C1 segment of cervical spinal cord (tissue), 14 donors: ENCODE data around the gene IGSF23.
"Not testable (repeated sequence)": the region's sequence is repeated elsewhere in the genome, so short reads cannot be mapped to it uniquely, and the experiment has no call there.

Experiments used
- DNase-seq, 14 donors: peaks; one replicate each; lab custom pipeline; 2025; lab: John Stamatoyannopoulos, UW

IGSF23 gene

DNA sequence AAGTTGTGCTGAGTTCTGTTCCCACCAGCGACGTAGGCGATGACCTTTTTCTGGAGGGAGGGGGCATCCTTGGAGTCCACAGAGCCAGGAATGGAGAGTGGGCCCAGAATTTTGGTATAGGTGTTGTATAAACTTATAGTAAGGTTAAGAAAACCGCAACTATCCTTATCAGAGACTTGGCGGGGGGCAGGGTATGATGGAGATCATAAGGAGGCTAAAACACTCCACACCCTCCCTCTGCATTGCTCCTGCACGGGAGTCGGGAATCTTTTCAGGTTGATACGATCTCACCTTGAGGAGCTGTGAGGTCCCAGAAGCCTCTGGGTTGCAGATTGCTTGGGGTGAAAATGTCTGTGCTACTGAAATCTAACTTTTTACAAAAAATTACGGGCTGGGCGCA, 51.6 kb downstream of the IGSF23 start:
- DNase-seq: no peak

DNA sequence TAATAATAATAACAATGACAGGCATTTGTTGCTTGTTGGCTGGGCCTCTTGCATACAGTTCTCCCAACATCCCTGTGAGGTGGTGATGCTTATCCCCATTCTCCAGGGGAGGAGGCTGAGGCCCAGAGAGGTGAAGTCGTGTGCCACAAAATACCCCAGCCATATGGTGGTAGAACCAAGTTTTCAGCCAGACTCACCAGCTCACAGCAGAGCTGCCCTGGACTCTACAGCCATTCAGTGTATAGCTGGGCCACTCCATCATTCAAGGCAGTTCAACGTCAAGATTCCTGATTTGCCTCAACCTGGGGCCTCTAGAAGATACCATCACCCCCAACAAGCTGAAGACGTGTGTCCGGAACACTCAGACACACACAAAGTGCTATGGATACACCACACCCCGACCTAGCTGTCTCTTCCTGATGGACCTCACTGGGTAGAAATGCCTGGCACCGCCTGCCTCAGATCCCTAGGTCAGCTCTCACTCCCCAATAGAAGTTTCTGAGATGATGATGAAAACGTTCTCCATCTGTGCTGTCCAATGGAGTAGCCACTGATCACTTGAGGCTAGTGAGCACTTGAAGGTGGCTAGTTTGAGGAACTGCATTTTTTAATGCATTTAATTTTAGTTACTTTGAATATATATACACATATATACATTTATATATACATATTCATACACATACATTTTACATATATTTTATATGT, 53.6 kb downstream of the IGSF23 start:
- DNase-seq: no peak

DNA sequence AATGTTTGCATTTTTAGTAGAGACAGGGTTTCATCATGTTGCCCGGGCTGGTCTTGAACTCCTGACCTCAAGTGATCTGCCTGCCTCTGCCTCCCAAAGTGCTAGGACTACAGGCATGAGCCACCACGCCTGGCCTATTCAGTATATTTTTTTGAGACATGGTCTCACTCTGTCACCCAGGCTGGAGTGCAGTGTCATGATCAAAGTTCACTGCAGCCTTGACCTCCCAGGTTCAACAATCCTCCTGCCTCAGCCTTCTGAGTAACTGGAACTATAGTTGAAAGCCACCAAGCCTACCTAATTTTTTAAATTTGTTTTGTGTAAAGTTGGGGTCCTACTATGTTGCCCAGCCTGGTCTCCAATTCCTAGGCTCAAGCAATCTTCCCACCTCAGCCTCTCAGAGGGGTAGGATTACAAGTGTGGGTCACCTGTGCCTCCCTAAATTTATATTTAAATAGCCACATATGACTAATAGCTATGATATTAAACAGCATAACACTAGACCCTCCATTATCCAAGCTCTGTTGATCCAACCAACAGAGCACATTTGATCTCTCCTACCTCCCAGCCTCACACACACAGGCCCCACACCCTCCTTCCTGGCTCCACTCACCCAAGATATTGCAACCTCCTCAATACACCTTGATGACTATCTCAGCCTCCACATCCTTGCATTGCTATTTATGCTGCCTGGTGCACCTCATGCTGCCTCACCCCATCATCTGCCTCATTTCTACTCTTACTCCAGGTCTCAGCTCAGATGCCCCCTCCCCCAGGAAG, 55.8 kb downstream of the IGSF23 start:
- no peak for DNase-seq

DNA sequence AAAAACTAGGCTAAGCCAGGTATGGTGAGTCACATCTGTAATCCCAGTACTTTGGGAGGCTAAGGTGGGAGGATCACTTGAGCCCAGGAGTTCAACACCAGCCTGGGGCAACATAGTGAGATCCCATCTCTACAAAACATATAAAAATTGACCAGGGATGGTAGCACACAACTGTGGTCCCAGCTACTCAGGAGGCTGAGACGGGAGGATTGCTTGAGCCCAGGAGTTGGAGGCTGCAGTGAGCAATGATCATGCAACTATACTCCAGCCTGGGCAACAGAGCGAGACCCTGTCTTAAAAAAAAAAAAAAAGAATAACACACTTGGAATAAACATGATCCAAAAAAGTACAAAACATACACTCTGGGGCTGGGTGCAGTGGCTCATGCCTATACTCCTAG, 56.7 kb downstream of the IGSF23 start:
- DNase-seq: not testable (repeated sequence)

DNA sequence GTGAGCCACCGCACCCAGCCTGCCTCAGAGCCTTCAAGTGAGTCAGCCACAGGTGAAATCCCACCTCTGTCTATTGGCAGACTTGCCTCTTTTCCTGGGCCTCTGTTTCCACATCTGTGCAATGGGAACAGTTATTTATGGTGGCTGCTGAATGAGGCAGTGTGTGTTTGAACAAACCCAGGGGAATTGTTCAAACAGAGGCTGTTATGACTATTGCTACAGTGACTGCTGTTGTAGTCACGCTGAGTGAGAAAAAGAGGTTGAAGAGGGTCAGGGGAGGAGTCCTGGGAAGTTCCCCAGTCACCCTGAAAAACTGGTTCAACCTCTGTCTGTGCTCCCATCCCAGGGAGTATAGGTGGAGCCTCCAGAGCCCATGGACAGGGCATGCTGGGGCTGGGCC, 58.0 kb downstream of the IGSF23 start, which contains the start of gene CEACAM19:
Gene CEACAM19 (plus strand): TSS at position 83 of the 400 bp plus-strand sequence. CDS start 450 bp downstream, outside the sequence.
- DNase-seq: no peak

DNA sequence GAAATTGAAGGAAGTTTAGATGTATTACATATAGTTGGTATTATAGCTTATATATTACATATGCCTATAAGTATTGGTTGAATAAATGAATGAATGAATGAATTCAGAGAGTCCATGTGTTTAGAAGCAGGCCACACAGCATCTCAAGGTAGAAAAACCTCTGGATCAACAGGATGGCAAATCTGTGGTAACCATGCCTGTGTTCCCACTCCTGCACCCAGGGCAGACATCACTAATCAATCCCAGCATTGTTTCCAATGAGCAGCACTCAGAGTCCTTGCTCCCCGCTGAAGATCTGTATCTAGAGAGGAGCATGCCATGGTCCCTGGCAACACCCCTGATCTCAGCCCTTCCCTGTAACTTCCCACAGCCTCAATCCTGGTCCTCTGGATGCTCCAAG, 58.9 kb downstream of the IGSF23 start:
- no peak for DNase-seq

DNA sequence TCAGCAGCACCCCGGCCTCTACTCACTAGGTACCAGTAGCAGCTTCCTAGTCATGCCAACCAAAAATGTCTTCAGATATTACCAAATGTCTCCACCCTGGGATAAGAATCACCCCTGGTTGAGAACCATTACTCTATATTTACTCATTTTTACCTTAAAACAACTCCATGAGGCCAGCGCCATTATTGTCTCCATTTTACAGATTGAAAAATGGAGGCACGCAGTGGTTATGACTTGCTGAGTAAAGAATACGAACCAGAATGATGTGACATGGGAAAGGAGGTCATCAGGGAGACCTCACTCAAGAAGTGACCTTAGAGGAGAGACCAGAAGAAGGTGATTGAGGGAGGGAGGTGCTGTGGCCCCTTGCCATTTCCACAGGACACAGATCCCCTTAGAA, 60.1 kb downstream of the IGSF23 start:
- DNase-seq: no peak

DNA sequence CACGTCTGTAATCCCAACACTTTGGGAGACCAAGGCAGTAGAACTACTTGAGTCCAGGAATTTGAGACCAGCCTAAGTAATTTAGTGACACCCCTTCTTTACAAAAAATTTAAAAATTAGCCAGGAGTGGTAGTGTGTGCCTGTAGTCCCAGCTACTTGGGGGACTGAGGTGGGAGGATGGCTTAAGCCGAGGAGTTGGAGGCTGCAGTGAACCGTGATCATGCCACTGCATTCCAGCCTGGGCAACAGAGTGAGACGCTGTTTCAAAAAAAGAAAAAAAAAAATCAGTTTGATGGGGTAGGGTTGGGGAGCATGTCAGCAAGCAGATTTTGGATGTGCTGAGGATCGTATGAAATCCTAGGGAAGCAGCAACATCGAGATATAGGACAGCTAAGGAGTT, 62.2 kb downstream of the IGSF23 start:
- no peak for DNase-seq

DNA sequence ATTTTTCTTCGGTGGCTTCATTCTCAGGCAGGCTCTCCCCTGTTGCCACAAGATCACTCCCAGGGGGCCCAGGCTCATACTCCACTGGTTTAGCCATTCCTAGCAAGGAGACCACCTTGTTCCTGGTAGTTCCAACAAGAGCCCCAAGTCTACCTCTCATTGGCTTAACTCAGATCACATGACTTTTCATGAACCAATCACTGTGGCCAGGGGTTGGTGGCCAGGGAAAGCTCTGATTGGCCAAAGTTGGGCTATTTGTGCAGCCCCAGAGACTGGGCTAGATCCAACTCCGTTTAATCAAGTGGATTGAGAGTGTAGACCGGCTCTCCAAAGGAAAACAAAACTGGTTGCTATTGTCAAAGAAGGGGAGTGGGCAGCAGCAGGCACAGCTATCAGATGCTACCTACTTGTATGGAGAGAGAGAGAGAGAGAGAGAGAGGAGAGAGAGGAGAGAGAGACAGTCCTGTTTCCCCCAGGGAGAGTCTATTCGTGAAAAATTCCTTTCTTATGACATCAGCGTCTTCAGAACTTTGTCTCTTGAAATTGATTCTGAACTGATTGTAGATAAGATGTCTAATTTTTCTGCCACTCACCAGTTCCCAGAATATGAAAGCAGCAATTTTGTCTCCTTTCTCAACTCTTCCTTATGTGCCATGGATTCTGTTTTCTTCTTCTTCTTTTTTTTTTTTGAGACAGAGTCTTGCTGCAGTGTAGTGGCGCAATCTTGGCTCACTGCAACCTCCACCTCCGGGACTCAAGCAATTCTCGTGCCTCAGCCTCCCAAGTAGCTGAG, 63.9 kb downstream of the IGSF23 start:
- DNase-seq: no peak

DNA sequence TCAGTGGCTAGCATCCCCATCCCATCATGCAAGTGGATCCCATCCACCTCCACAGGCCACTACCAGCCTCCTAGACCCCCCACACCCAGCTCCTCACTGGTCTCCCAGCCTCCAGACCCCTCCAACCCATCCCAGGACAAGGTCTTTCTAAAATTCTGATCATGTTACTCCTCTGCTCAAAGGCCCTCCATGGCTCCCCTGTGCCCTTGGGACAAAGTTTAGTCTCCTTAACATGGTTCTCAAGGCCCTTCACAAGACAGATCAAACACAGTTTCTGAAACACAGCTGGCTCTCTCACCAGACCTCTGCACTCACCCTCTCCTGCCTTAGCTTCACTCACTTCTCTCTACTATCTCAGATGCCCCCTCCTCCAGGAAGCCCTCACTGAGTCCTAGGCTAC, 67.2 kb downstream of the IGSF23 start:
- DNase-seq: no peak

DNA sequence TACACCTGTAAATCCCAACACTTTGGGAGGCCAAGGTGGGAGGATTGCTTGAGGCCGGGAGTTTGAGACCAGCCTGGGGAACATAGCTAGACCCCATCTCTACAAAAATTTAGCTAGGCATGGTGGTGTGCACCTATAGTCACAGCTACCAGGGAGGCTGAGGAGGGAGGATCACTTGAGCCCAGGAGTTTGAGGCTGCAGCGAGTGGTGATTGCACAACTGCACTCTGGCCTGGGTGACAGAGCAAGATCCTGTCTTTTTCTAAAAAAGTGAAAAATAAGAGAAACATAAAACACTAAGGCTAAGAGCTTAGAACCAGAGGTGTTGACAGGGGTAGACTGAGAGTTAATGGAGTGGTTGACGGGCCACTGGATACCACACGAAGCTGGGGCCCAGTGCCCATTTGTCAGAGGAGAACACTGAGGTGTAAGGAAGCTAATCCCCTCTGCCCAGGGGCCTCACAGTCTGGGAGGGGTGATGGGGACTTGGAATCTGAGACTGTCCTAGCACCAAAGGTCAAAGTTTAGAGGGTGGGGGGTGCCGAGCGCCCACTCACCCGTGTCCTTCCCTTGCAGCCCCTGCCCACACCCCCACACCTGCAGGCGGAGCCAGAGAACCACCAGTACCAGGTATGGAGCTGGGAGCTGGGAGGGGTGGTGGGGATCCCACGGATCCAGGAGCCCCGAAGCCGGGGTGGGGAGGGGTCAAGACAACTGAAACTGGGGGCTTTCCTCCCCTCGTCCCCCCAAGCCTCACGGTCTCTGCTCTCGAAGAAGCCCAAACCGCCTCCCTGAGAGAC, 68.8 kb downstream of the IGSF23 start:
- no peak for DNase-seq

DNA sequence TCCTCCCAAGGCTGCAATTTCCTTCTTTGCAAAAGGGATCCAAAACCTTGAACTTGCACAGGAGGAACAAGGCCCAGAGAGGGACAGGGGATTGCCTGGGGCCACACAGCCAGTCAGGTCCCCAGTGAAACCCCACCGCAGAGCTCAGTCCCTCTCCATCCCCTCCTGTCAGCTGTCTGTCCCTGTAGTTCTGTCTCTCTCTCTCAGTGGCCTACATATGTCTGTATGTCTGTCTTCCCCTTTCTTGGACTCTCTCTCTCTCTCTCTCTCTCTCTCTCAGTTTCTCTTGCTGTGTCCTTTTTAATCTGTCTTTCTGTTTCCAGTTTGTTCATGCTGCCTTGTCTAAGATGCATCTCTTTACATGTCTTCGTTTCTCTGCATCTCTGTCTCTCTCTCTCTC, 69.4 kb downstream of the IGSF23 start:
- no peak for DNase-seq

DNA sequence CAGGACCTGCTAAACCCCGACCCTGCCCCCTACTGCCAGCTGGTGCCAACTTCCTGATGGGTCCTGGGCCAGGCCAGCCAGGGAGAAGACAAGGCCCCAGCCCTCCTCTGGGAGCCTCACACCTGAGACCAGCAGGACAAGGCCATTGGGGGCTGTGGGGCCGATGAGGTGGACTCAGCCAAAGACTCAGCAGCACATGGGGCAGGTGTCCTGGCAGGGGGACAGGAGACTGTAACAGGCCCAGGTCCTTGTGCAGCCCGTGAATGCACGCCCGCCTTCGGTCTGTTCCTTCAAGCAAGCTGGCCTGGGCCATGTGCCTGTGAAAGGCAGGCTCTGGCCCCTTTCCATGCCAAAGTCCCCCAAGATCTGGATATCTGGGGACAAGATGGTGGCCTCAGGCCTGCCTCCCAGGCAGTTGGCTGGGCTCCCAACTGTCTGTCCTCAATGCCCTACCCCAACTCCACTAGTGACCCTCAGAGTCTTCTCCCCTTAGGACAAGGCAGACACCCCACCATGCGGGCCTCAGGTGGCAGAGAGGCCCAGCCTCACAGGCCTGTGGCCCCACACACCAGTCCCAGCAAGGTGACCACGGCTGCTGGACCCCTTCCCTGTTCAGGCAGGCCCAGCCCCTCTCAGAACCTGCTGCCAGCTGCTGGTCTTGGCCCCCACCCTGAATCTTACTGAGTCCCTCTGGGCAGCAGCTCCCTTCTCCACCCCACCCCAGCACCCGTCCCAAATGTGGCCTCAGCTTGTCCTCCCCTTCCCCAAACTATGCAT, 70.3 kb downstream of the IGSF23 start:
- no peak for DNase-seq

DNA sequence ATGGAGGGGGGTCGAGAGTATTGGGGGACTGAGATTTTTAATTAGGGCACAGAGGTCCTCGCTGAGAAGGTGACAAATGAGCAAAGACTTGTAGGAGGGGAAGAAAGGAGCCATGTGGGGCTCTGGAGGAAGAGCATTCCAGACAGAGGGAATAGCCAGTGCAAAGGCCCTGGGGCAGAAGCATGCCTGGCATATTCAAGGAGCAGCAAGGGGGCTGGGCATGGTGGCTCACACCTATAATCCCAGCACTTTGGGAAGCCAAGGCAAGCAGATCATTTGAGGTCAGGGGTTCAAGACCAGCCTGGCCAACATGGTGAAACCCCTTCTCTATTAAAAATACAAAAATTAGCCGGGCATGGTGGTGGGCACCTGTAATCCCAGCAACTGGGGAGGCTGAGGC, 71.0 kb downstream of the IGSF23 start:
- not testable (repeated sequence) for DNase-seq

DNA sequence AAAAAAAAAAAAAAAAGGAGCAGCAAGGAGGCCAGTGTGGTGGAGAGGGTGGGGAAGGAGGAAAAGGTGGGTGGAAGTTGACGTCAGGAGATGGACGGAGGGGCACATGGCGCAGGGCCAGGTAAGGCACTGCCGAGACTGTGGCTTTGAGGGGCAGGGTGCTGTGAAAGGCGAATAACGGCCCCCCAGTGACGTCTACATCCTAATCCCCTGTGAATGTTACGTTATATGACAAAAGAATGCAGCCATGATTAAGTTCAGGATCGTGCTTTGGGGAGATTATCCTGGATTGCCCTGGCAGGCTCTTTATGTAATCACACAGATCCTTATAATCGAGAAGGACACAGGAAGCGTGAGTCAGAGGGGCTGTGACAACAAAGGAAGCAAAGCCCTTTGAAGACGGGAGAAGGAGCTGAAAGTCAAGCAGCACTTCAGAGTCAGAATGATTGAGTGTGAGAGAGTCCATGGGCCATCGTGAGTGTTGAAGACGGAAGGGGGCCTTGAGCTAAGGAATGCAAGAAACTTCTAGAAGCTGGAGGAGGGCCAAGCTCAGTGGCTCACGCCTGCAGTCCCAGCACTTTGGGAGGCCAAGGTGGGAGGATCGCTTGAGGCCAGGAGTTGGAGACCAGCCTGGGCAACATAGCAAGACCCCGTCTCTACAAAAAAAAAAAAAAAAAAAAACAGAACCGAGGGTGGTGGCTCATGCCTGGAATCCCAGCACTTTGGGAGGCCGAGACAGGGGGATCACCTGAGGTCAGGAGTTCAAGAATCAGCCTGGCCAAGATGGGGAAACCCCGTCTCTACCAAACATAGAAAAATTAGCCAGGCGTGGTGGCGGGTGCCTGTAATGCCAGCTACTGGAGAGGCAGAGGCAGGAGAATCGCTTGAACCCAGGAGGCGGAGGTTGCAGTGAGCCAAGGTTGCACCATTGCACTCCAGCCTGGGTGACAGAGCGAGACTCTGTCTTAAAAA, 71.8 kb downstream of the IGSF23 start:
- no peak for DNase-seq

DNA sequence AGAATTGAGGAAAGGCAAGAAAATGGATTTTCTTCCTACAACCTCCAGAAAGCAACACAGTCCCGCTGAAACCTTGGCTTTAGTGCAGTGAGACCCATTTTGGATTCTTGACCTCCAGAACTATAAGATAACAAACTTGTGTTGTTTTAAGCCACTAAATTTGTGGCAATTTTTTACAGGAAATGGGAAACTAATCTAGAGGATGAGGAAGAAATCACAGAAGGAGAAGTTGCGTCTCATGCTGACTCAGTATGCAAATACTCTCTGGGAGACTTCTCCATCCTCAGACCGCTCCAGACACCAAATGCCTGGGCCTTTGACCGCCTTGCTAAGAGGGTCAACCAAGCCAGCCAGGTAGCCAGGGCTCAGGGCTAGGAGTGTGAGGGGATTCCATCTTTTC, 72.5 kb downstream of the IGSF23 start:
- DNase-seq: no peak
